GM21360 (cell line): ENCODE data around the gene CPT1B.
"Not testable (repeated sequence)": the region's sequence is repeated elsewhere in the genome, so short reads cannot be mapped to it uniquely, and the experiment has no call there.

ENCODE experiments used
- ATAC-seq: cut with Tn5 transposase; IDR thresholded peaks from one replicate; pipeline ENCODE4 v1.9.1; 2021; ENCODE audit warnings: mild to moderate bottlenecking, moderate library complexity; ENCODE audit not compliant: unreplicated experiment

CPT1B gene

GRCh38 chr22:50577987-50578775, at the start of gene CPT1B:
Gene CPT1B (minus strand): TSS chr22:50578427. CDS start chr22:50577915, 512 bp downstream.
- ATAC-seq, result no peak

GRCh38 chr22:50626850-50627641, 48.8 kb upstream of the CPT1B start:
- ATAC-seq, result no peak

GRCh38 chr22:50626314-50626849, 48.2 kb upstream of the CPT1B start:
- ATAC-seq, result no peak

- no peak for ATAC-seq
Measured at GRCh38 chr22:50625568-50626313, 47.5 kb upstream of the CPT1B start.

GRCh38 chr22:50625131-50625567, 46.9 kb upstream of the CPT1B start:
- ATAC-seq, result no peak

GRCh38 chr22:50624347-50625130, 46.3 kb upstream of the CPT1B start:
- no peak for ATAC-seq

- ATAC-seq, result no peak
Measured at GRCh38 chr22:50622723-50623327, 44.6 kb upstream of the CPT1B start.

GRCh38 chr22:50621948-50622722, 43.9 kb upstream of the CPT1B start:
- ATAC-seq, result no peak

- ATAC-seq, result peak; percentile 32
Measured at GRCh38 chr22:50621356-50621880, 43.2 kb upstream of the CPT1B start.

- peak; percentile 71 for ATAC-seq
Measured at GRCh38 chr22:50620593-50621355, 42.5 kb upstream of the CPT1B start.

GRCh38 chr22:50614296-50614695, 36.1 kb upstream of the CPT1B start:
- ATAC-seq, result not testable (repeated sequence)

GRCh38 chr22:50613291-50613981, 35.2 kb upstream of the CPT1B start:
- no peak for ATAC-seq

- ATAC-seq, result no peak
Measured at GRCh38 chr22:50612528-50613221, 34.4 kb upstream of the CPT1B start.

GRCh38 chr22:50612168-50612527, 33.9 kb upstream of the CPT1B start:
- no peak for ATAC-seq

GRCh38 chr22:50611341-50612060, 33.3 kb upstream of the CPT1B start:
- ATAC-seq, result no peak

- ATAC-seq, result no peak
Measured at GRCh38 chr22:50610581-50610980, 32.4 kb upstream of the CPT1B start.
